GM23248 (cell line): ENCODE results near the gene HMGXB4.

ENCODE experiments used
- EZH2 ChIP-seq: fragments of 200-600 bp; sonication (generic); IDR thresholded peaks from 2 replicates; pipeline ENCODE4 v1.6.1; 2018; ENCODE audit warnings: antibody characterized with exemption, mild to moderate bottlenecking; ENCODE audit not compliant: insufficient read depth, poor library complexity, severe bottlenecking
- EZH2phosphoT487 ChIP-seq: fragments of 200-600 bp; sonication (generic); IDR thresholded peaks from 2 replicates; pipeline ENCODE4 v1.6.1; 2018; ENCODE audit warnings: antibody characterized with exemption, moderate library complexity, mild to moderate bottlenecking, low read depth; ENCODE audit not compliant: insufficient read depth

GRCh38 chr22:35337932-35338331, 80.6 kb downstream of the HMGXB4 start:
- TF ChIP-seq EZH2phosphoT487 = no peak
- TF ChIP-seq EZH2 = no peak
